ENCODE data around the gene NINJ2.

Gene NINJ2

GRCh38 chr12:542395-543113 is 120.7 kb downstream of the NINJ2 start:
- Histone ChIP-seq H3K4me3 (ENCODE audit: low read depth, low read length) (no peak overlapping the region), H3K4me1 (peaks cover 15% of the 10 kb centered on the region)

GRCh38 chr12:541676-542324 is 121.4 kb downstream of the NINJ2 start:
- peaks cover 15% of the 10 kb centered on the region for H3K4me1 ChIP-seq
- no peak overlapping the region for H3K9ac ChIP-seq
- H3K4me2 ChIP-seq (ENCODE audit: low read length) = no peak overlapping the region
- H3K79me2 ChIP-seq = no peaks in the 10 kb centered on the region
- H3K4me3 ChIP-seq (ENCODE audit: low read depth, low read length) = no peak overlapping the region
- H3K27me3 ChIP-seq (ENCODE audit: control insufficient read depth, insufficient read depth, low read length) = no peaks in the 10 kb centered on the region
- H3K9me3 ChIP-seq (ENCODE audit: control insufficient read depth, low read length) = no peaks in the 10 kb centered on the region
- TF ChIP-seq CTCF (IDR thresholded peaks at IDR 0.05) = no peak
- peak overlapping the region; percentile 17 for H2AFZ ChIP-seq
- H3K36me3 ChIP-seq (ENCODE audit: control insufficient read depth, insufficient read depth, low read length) = no peaks in the 10 kb centered on the region
- H3K27ac ChIP-seq = no peak overlapping the region

More at GRCh38 chr12:542395-543113, 120.7 kb downstream of the NINJ2 start:
- Histone ChIP-seq H2AFZ (no peak overlapping the region), H3K79me2 (no peaks in the 10 kb centered on the region), H3K4me2 (ENCODE audit: low read length) (no peak overlapping the region), H3K27me3 (ENCODE audit: control insufficient read depth, insufficient read depth, low read length) (no peaks in the 10 kb centered on the region), H3K9ac (no peak overlapping the region), H3K27ac (no peak overlapping the region), H3K36me3 (ENCODE audit: control insufficient read depth, insufficient read depth, low read length) (no peaks in the 10 kb centered on the region), H3K9me3 (ENCODE audit: control insufficient read depth, low read length) (no peaks in the 10 kb centered on the region)
- TF ChIP-seq CTCF (IDR thresholded peaks at IDR 0.05) = no peak

- peaks cover 4% of the 10 kb centered on the region for H3K79me2 ChIP-seq
- H2AFZ ChIP-seq = no peak overlapping the region
- H3K9me3 ChIP-seq (ENCODE audit: control insufficient read depth, low read length) = no peaks in the 10 kb centered on the region
- peaks cover 15% of the 10 kb centered on the region for H3K4me1 ChIP-seq
- no peak overlapping the region for H3K4me2 ChIP-seq (ENCODE audit: low read length)
- H3K27me3 ChIP-seq (ENCODE audit: control insufficient read depth, insufficient read depth, low read length) = no peaks in the 10 kb centered on the region
- H3K4me3 ChIP-seq (ENCODE audit: low read depth, low read length) = no peak overlapping the region
- no peak overlapping the region for H3K27ac ChIP-seq
- no peak for TF ChIP-seq CTCF (IDR thresholded peaks at IDR 0.05)
- no peaks in the 10 kb centered on the region for H3K36me3 ChIP-seq (ENCODE audit: control insufficient read depth, insufficient read depth, low read length)
- no peak overlapping the region for H3K9ac ChIP-seq
These were observed 123.5 kb downstream of the NINJ2 start for GRCh38 chr12:539540-540310.

GRCh38 chr12:538731-539539 is 124.3 kb downstream of the NINJ2 start:
- peaks cover 15% of the 10 kb centered on the region for H3K4me1 ChIP-seq
- no peak overlapping the region for H2AFZ ChIP-seq
- peaks cover 4% of the 10 kb centered on the region for H3K79me2 ChIP-seq
- no peak overlapping the region for H3K4me3 ChIP-seq (ENCODE audit: low read depth, low read length)
- H3K9me3 ChIP-seq (ENCODE audit: control insufficient read depth, low read length) = no peaks in the 10 kb centered on the region
- no peaks in the 10 kb centered on the region for H3K36me3 ChIP-seq (ENCODE audit: control insufficient read depth, insufficient read depth, low read length)
- no peak overlapping the region for H3K9ac ChIP-seq
- no peak overlapping the region for H3K27ac ChIP-seq
- no peaks in the 10 kb centered on the region for H3K27me3 ChIP-seq (ENCODE audit: control insufficient read depth, insufficient read depth, low read length)
- TF ChIP-seq CTCF (IDR thresholded peaks at IDR 0.05) = no peak
- no peak overlapping the region for H3K4me2 ChIP-seq (ENCODE audit: low read length)
